ENCODE results near the gene WWC2. TPM values are rescaled to one million over a fixed set of nuclear protein-coding genes. Genes with fewer than 3 reads are reported as not detected.
"Not testable (repeated sequence)": the region's sequence is repeated elsewhere in the genome, so short reads cannot be mapped to it uniquely, and the experiment has no call there.

WWC2 gene
- polyA plus RNA-seq, 4 donors: 0.22 to 15.6 (median 2.1) TPM

- no peaks in the 10 kb centered on the region for H3K4me1 ChIP-seq (ENCODE audit: control insufficient read depth in 3 of 3, insufficient read depth in 2 of 3, low read depth in 1 of 3, low read length in 2 of 3)
These were observed 8.9 kb downstream of the WWC2 start for GRCh38 chr4:183107891-183108459.

GRCh38 chr4:183110244-183110643 is 11.2 kb downstream of the WWC2 start:
- H3K9me3 ChIP-seq (ENCODE audit: control insufficient read depth in 2 of 2, insufficient read depth in 1 of 2, low read depth in 1 of 2, low read length in 1 of 2): no peaks in the 10 kb centered on the region
- H3K27ac ChIP-seq (ENCODE audit: low read depth in 1 of 3, low read length in 2 of 3): no peak overlapping the region
- no peaks in the 10 kb centered on the region for H3K27me3 ChIP-seq (ENCODE audit: control insufficient read depth in 3 of 3, insufficient read depth in 3 of 3, low read length in 3 of 3)
- no peak for DNase-seq
- no peaks in the 10 kb centered on the region for H3K36me3 ChIP-seq (ENCODE audit: control insufficient read depth in 3 of 3, insufficient read depth in 2 of 3, low read depth in 1 of 3, low read length in 3 of 3)
- H3K4me3 ChIP-seq (ENCODE audit: low read depth in 1 of 3, low read length in 3 of 3): no peak overlapping the region
- no peaks in the 10 kb centered on the region for H3K4me1 ChIP-seq (ENCODE audit: control insufficient read depth in 3 of 3, insufficient read depth in 2 of 3, low read depth in 1 of 3, low read length in 2 of 3)
- no peak for FAIRE-seq

More at GRCh38 chr4:183107891-183108459, 8.9 kb downstream of the WWC2 start:
- H3K27me3 ChIP-seq (ENCODE audit: control insufficient read depth in 3 of 3, insufficient read depth in 3 of 3, low read length in 3 of 3): no peaks in the 10 kb centered on the region
- H3K4me3 ChIP-seq (ENCODE audit: low read depth in 1 of 3, low read length in 3 of 3): no peak overlapping the region
- no peaks in the 10 kb centered on the region for H3K36me3 ChIP-seq (ENCODE audit: control insufficient read depth in 3 of 3, insufficient read depth in 2 of 3, low read depth in 1 of 3, low read length in 3 of 3)
- DNase-seq: no peak
- no peaks in the 10 kb centered on the region for H3K9me3 ChIP-seq (ENCODE audit: control insufficient read depth in 2 of 2, insufficient read depth in 1 of 2, low read depth in 1 of 2, low read length in 1 of 2)
- 78 to 87% (median 79%) methylated on average over 5 of the region's 5 CpGs for WGBS, 3 donors
- FAIRE-seq: no peak
- no peak overlapping the region for H3K27ac ChIP-seq (ENCODE audit: low read depth in 1 of 3, low read length in 2 of 3)

- no peak for FAIRE-seq
These were observed 12.4 kb downstream of the WWC2 start for GRCh38 chr4:183111452-183111885.

GRCh38 chr4:183118141-183118540 is 19.1 kb downstream of the WWC2 start:
- DNase-seq (no peak), FAIRE-seq (no peak)
- Histone ChIP-seq H3K4me3 (ENCODE audit: low read depth in 1 of 3, low read length in 3 of 3) (no peak overlapping the region), H3K27me3 (ENCODE audit: control insufficient read depth in 3 of 3, insufficient read depth in 3 of 3, low read length in 3 of 3) (no peaks in the 10 kb centered on the region), H3K9me3 (ENCODE audit: control insufficient read depth in 2 of 2, insufficient read depth in 1 of 2, low read depth in 1 of 2, low read length in 1 of 2) (no peaks in the 10 kb centered on the region), H3K4me1 (ENCODE audit: control insufficient read depth in 3 of 3, insufficient read depth in 2 of 3, low read depth in 1 of 3, low read length in 2 of 3) (no peaks in the 10 kb centered on the region), H3K36me3 (ENCODE audit: control insufficient read depth in 3 of 3, insufficient read depth in 2 of 3, low read depth in 1 of 3, low read length in 3 of 3) (no peaks in the 10 kb centered on the region), H3K27ac (ENCODE audit: low read depth in 1 of 3, low read length in 2 of 3) (no peak overlapping the region)
- WGBS, 3 donors: 59 to 75% (median 70%) methylated on average over 2 of the region's 2 CpGs

More at GRCh38 chr4:183111452-183111885, 12.4 kb downstream of the WWC2 start:
- Histone ChIP-seq H3K27me3 (ENCODE audit: control insufficient read depth in 3 of 3, insufficient read depth in 3 of 3, low read length in 3 of 3) (no peaks in the 10 kb centered on the region), H3K9me3 (ENCODE audit: control insufficient read depth in 2 of 2, insufficient read depth in 1 of 2, low read depth in 1 of 2, low read length in 1 of 2) (no peaks in the 10 kb centered on the region), H3K36me3 (ENCODE audit: control insufficient read depth in 3 of 3, insufficient read depth in 2 of 3, low read depth in 1 of 3, low read length in 3 of 3) (no peaks in the 10 kb centered on the region), H3K27ac (ENCODE audit: low read depth in 1 of 3, low read length in 2 of 3) (no peak overlapping the region), H3K4me1 (ENCODE audit: control insufficient read depth in 3 of 3, insufficient read depth in 2 of 3, low read depth in 1 of 3, low read length in 2 of 3) (no peaks in the 10 kb centered on the region), H3K4me3 (ENCODE audit: low read depth in 1 of 3, low read length in 3 of 3) (no peak overlapping the region)
- no peak for DNase-seq
- 30 to 73% (median 57%) methylated on average over 4 of the region's 4 CpGs for WGBS, 3 donors

- WGBS, 3 donors: 51 to 70% (median 63%) methylated on average over 3 of the region's 3 CpGs
- no peak for FAIRE-seq
- no peak for DNase-seq
- no peaks in the 10 kb centered on the region for H3K36me3 ChIP-seq (ENCODE audit: control insufficient read depth in 3 of 3, insufficient read depth in 2 of 3, low read depth in 1 of 3, low read length in 3 of 3)
- no peaks in the 10 kb centered on the region for H3K9me3 ChIP-seq (ENCODE audit: control insufficient read depth in 2 of 2, insufficient read depth in 1 of 2, low read depth in 1 of 2, low read length in 1 of 2)
- no peak overlapping the region for H3K4me3 ChIP-seq (ENCODE audit: low read depth in 1 of 3, low read length in 3 of 3)
- H3K4me1 ChIP-seq (ENCODE audit: control insufficient read depth in 3 of 3, insufficient read depth in 2 of 3, low read depth in 1 of 3, low read length in 2 of 3): no peaks in the 10 kb centered on the region
- no peak overlapping the region for H3K27ac ChIP-seq (ENCODE audit: low read depth in 1 of 3, low read length in 2 of 3)
- no peaks in the 10 kb centered on the region for H3K27me3 ChIP-seq (ENCODE audit: control insufficient read depth in 3 of 3, insufficient read depth in 3 of 3, low read length in 3 of 3)
These were observed 19.5 kb downstream of the WWC2 start for GRCh38 chr4:183118585-183118984.

GRCh38 chr4:183121660-183122059 is 22.6 kb downstream of the WWC2 start:
- not testable (repeated sequence) for DNase-seq; H3K36me3 ChIP-seq (ENCODE audit: control insufficient read depth in 3 of 3, insufficient read depth in 2 of 3, low read depth in 1 of 3, low read length in 3 of 3); H3K9me3 ChIP-seq (ENCODE audit: control insufficient read depth in 2 of 2, insufficient read depth in 1 of 2, low read depth in 1 of 2, low read length in 1 of 2); H3K27ac ChIP-seq (ENCODE audit: low read depth in 1 of 3, low read length in 2 of 3); H3K4me3 ChIP-seq (ENCODE audit: low read depth in 1 of 3, low read length in 3 of 3); H3K4me1 ChIP-seq (ENCODE audit: control insufficient read depth in 3 of 3, insufficient read depth in 2 of 3, low read depth in 1 of 3, low read length in 2 of 3); FAIRE-seq; H3K27me3 ChIP-seq (ENCODE audit: control insufficient read depth in 3 of 3, insufficient read depth in 3 of 3, low read length in 3 of 3)
- 86 to 96% (median 92%) methylated on average over 12 of the region's 12 CpGs for WGBS, 3 donors

- Histone ChIP-seq H3K4me1 (ENCODE audit: control insufficient read depth in 3 of 3, insufficient read depth in 2 of 3, low read depth in 1 of 3, low read length in 2 of 3) (no peaks in the 10 kb centered on the region), H3K27ac (ENCODE audit: low read depth in 1 of 3, low read length in 2 of 3) (no peak overlapping the region), H3K9me3 (ENCODE audit: control insufficient read depth in 2 of 2, insufficient read depth in 1 of 2, low read depth in 1 of 2, low read length in 1 of 2) (no peaks in the 10 kb centered on the region), H3K27me3 (ENCODE audit: control insufficient read depth in 3 of 3, insufficient read depth in 3 of 3, low read length in 3 of 3) (no peaks in the 10 kb centered on the region), H3K36me3 (ENCODE audit: control insufficient read depth in 3 of 3, insufficient read depth in 2 of 3, low read depth in 1 of 3, low read length in 3 of 3) (no peaks in the 10 kb centered on the region), H3K4me3 (ENCODE audit: low read depth in 1 of 3, low read length in 3 of 3) (no peak overlapping the region)
- no peak for DNase-seq
- WGBS, 3 donors: 59 to 76% (median 71%) methylated on average over 3 of the region's 3 CpGs
- no peak for FAIRE-seq
These were observed 25.2 kb downstream of the WWC2 start for GRCh38 chr4:183124228-183124627.

GRCh38 chr4:183124865-183125264 is 25.8 kb downstream of the WWC2 start:
- no peaks in the 10 kb centered on the region for H3K4me1 ChIP-seq (ENCODE audit: control insufficient read depth in 3 of 3, insufficient read depth in 2 of 3, low read depth in 1 of 3, low read length in 2 of 3)
- H3K36me3 ChIP-seq (ENCODE audit: control insufficient read depth in 3 of 3, insufficient read depth in 2 of 3, low read depth in 1 of 3, low read length in 3 of 3): no peaks in the 10 kb centered on the region
- DNase-seq (no peak), FAIRE-seq (no peak)
- H3K27me3 ChIP-seq (ENCODE audit: control insufficient read depth in 3 of 3, insufficient read depth in 3 of 3, low read length in 3 of 3): no peaks in the 10 kb centered on the region
- 84 to 90% (median 86%) methylated on average over 5 of the region's 5 CpGs for WGBS, 3 donors
- no peak overlapping the region for H3K4me3 ChIP-seq (ENCODE audit: low read depth in 1 of 3, low read length in 3 of 3)
- no peak overlapping the region for H3K27ac ChIP-seq (ENCODE audit: low read depth in 1 of 3, low read length in 2 of 3)
- no peaks in the 10 kb centered on the region for H3K9me3 ChIP-seq (ENCODE audit: control insufficient read depth in 2 of 2, insufficient read depth in 1 of 2, low read depth in 1 of 2, low read length in 1 of 2)

- FAIRE-seq: no peak
- no peak overlapping the region for H3K27ac ChIP-seq (ENCODE audit: low read depth in 1 of 3, low read length in 2 of 3)
- no peaks in the 10 kb centered on the region for H3K27me3 ChIP-seq (ENCODE audit: control insufficient read depth in 3 of 3, insufficient read depth in 3 of 3, low read length in 3 of 3)
- no peaks in the 10 kb centered on the region for H3K4me1 ChIP-seq (ENCODE audit: control insufficient read depth in 3 of 3, insufficient read depth in 2 of 3, low read depth in 1 of 3, low read length in 2 of 3)
- WGBS, 3 donors: 79 to 87% (median 86%) methylated on average over 3 of the region's 3 CpGs
- H3K4me3 ChIP-seq (ENCODE audit: low read depth in 1 of 3, low read length in 3 of 3): no peak overlapping the region
- DNase-seq: no peak
- no peaks in the 10 kb centered on the region for H3K9me3 ChIP-seq (ENCODE audit: control insufficient read depth in 2 of 2, insufficient read depth in 1 of 2, low read depth in 1 of 2, low read length in 1 of 2)
- no peaks in the 10 kb centered on the region for H3K36me3 ChIP-seq (ENCODE audit: control insufficient read depth in 3 of 3, insufficient read depth in 2 of 3, low read depth in 1 of 3, low read length in 3 of 3)
These were observed 30.1 kb downstream of the WWC2 start for GRCh38 chr4:183129125-183129524.
